Retina (tissue), 1 donor: ENCODE data around the gene PMEL.
"Not testable (repeated sequence)": the region's sequence is repeated elsewhere in the genome, so short reads cannot be mapped to it uniquely, and the experiment has no call there.

Experiments
- DNase-seq: peaks from one replicate; pipeline ENCODE4 v3.0.0-alpha.2; 2016

PMEL gene

GRCh38 chr12:55965941-55966407, at the start of gene PMEL:
Gene PMEL (minus strand): TSS chr12:55966042. CDS start chr12:55966011, 31 bp downstream.
- DNase-seq = no peak

- DNase-seq = no peak
Measured at GRCh38 chr12:56014205-56014604, 48.4 kb upstream of the PMEL start.

GRCh38 chr12:56013482-56013881, 47.6 kb upstream of the PMEL start:
- DNase-seq = peak; percentile 26

DNA sequence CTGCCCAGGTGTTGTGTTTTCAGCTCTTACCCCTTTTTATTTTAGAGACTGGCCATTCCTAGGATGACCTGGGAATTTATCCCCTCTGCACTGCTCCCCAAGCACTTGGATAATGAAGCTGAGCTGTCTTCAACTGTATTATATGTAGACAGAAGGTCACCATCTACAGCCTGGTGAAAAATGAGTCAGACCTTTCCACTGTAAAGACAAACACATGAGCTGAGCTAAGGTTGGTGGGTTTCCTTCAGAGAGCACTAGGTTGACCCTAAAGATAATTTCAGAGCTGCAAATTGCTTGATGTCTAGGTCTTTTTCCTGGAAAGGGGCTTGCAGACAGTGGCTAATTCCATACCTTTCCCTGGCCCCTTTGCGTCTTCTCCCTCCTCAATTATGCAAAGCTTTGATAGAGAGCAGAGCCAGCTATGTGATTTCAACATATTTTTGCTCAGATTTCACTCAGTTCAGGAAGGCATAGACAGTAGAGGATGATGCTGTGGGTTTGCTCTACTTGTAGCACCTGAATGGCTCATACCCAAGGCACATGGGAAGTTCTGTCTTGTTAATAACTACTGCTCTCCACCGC, 45.8 kb upstream of the PMEL start:
- DNase-seq = no peak

DNA sequence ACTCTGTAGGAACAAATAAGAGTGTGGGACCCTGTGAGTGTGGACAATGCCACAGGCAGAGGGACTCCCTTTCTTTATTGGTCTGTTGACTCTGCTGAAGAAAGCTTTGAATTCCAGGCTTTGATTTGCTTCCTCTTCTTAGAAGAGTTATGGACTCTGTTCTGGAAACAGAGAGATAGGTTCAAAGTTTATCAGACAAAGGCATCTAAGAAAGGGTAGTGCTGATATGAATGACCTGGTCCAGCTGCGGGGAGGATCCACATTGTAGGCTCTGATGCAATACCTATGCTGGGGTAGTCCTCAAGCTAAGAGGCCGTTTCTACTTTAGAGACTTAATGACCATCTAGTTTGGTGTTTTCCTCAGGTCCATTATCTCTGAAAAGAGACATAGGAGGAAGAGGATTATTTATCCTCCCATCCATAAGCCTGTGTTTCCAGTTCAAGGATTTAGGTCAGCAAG, 44.3 kb upstream of the PMEL start:
- no peak for DNase-seq

- peak; percentile 76 for DNase-seq
Measured at GRCh38 chr12:56007564-56008559, 42.0 kb upstream of the PMEL start.

DNA sequence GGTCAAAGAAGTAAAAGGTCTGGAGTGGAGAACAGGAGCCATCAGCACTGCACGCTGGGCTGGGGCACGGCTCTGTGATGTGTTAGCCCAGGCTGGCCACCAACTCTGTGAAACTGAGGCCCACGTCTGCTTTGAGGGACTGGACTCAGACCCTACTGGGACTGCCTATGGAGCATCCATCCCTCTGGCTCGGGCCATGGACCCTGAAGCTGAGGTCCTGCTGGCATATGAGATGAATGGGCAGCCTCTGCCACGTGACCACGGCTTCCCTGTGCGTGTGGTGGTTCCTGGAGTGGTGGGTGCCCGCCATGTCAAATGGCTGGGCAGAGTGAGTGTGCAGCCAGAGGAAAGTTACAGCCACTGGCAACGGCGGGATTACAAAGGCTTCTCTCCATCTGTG, 38.4 kb upstream of the PMEL start:
- DNase-seq = no peak

DNA sequence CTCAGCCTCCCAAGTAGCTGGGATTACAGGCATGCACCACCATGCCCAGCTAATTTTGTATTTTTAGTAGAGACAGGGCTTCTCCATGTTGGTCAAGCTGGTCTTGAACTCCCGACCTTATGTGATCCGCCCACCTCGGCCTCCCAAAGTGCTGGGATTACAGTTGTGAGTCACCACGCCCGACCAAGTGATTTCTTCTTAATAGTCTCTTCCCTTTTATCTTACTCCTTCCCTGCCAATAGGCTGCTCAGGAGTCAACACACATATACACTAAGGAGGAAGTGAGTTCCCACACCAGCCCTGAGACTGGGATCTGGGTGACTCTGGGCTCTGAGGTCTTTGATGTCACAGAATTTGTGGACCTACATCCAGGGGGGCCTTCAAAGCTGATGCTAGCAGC, 37.5 kb upstream of the PMEL start:
- DNase-seq = not testable (repeated sequence)

DNA sequence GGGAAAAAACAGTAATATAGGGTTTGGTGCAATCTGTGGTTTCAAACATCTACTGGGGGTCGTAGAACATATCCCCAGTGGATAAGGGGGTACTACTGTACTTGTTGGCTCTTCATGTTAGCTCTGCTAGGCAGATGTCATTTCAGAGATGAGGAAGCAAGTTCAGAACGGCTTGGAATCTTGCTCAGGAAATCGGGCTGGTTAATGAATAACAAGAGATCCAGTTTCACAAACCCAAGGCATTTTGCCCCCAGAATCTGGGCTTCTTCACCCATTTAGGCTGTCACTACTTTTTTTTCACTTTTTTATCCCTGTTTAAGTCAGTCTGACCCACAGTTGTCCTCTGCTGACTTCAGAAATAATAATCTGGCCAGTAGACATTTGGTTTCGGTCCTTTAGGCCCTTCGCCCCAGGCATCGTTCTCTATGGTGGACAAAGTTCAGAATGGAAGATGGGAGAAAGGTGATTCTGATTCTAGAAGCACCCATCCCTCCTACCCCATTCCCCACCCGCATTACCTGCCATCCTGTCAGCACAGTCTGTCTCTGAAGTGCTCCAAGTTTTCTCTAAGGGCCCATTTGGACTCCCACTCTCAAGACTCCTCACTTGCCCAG, 35.8 kb upstream of the PMEL start:
- no peak for DNase-seq

GRCh38 chr12:55999999-56000540, 34.2 kb upstream of the PMEL start:
- DNase-seq = not testable (repeated sequence)

- not testable (repeated sequence) for DNase-seq
Measured at GRCh38 chr12:55999522-55999921, 33.7 kb upstream of the PMEL start.

- no peak for DNase-seq
Measured at GRCh38 chr12:55997535-55997859, 31.7 kb upstream of the PMEL start.

GRCh38 chr12:55996715-55997534, 31.1 kb upstream of the PMEL start, which contains the start of gene SUOX:
Gene SUOX (plus strand): TSS chr12:55997276. CDS start chr12:56002222, 4,946 bp downstream.
- peak; percentile 91 for DNase-seq

- peak; percentile 74 for DNase-seq
Measured at GRCh38 chr12:55996201-55996714, 30.4 kb upstream of the PMEL start.

DNA sequence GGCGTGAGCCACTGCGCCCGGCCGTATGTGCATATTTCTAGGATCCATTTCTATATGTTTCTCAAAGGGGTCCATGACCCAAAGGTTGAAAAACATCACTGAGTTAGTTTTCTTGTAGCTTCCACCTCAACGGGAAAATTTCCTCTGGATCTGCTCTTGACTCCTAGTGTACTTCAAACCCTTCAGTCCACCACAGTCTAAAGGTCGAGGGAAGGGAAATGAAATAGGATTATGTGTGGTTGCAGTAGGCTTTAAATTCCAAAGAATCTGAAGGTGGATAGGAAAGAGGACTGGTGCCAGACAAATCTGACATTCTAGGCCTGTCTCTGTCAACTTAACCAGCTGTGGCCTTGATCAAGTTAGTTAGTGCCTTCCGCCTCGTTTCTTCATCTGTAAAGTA, 29.5 kb upstream of the PMEL start:
- no peak for DNase-seq

DNA sequence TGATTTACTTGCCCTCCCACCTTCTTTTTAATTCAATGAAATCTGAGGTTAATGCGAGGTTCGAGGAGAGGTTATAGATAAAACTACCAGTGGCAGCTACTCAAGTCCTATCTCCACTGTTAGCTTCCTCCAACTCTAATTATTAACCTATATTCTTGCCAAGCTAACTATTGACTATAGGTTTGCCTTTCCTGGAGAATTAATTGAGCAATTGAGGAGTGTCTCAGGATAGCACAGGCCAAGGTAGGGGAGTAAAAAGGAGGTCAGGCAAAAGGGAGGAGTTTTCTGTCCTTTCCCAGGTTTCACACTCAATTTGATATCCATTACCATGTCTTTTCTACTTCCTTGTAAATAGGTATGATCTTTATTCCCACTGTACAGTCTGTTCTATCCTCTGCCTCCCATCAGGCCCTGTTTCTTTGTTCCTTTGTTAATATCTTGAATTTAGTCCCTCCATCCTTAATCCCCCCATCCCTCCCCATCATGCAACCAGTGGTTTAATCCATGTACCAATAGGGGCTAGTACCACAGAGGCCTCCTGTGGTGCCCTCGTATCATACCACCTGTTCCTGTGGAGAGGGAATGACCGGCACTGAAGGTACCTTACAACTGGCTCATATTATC, 27.5 kb upstream of the PMEL start:
- DNase-seq = no peak

- DNase-seq = no peak
Measured at GRCh38 chr12:55991110-55991509, 25.3 kb upstream of the PMEL start.

DNA sequence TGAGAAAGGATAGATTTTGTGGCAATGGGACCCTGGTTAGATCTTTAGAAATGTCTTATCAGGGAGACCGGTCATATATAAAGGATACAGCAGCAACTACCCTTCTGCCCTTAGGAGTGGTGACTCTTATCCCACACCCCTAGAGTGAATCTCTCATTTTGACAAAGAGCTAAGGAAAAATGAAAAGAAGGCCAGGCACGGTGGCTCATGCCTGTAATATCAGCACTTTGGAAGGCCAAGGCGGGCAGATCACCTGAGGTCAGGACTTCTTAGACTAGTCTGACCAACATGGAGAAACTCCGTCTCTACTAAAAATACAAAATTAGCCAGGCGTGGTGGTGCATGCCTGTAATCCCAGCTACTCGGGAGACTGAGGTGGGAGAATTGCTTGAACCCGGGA, 20.1 kb upstream of the PMEL start:
- DNase-seq = not testable (repeated sequence)

- DNase-seq = no peak
Measured at GRCh38 chr12:55985341-55985740, 19.5 kb upstream of the PMEL start.

DNA sequence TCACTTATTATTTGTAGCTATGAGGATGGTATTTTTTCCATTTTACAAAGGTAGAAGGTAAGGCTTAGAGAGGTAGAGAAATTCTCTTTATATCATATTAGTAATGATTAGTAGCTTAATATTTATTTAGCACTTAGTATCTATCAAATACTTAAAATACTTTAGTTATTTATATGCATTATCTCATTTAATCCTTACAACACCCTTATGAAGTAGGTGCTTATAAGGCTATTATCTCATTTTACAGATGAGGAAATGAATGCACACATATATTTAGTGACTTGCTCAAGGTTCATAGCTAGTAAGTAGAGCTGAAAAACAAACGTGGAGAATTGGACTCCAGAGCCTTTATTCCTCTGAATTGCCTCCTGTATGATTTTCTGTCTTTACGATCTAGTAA, 19.0 kb upstream of the PMEL start:
- DNase-seq = no peak

GRCh38 chr12:55983232-55983842, 17.5 kb upstream of the PMEL start:
- no peak for DNase-seq
